Astrocyte (in vitro differentiated cells and primary cell): ENCODE measurements around the gene RUVBL1. TPM values are rescaled to one million over a fixed set of nuclear protein-coding genes. Genes with fewer than 3 reads are reported as not detected.

Experiments used
- DNase-seq: peaks from one replicate; pipeline ENCODE4 v3.0.0-alpha.2; 2010; ENCODE audit warnings: low read depth
- FAIRE-seq: peaks from 2 replicates; lab custom pipeline; 2011; peaks lifted over from hg19 to GRCh38; lab: Jason Lieb, UNC
- H2AFZ ChIP-seq: 2 replicates; pipeline ENCODE4 v1.6.0; 2012; ENCODE audit warnings: low read depth, low read length, inconsistent platforms
- H3K27ac ChIP-seq: 2 replicates; pipeline ENCODE4 v1.5.1; 2011; ENCODE audit warnings: low read depth, low read length, inconsistent platforms
- H3K27me3 ChIP-seq: 2 replicates; pipeline ENCODE4 v1.6.0; 2011; ENCODE audit warnings: low read length, inconsistent platforms; ENCODE audit not compliant: insufficient read depth
- H3K36me3 ChIP-seq: 2 replicates; pipeline ENCODE4 v1.5.1; 2011; ENCODE audit warnings: low read length, inconsistent platforms; ENCODE audit not compliant: insufficient read depth
- H3K4me1 ChIP-seq: 2 replicates; pipeline ENCODE4 v1.5.1; 2011; ENCODE audit warnings: low read length, inconsistent platforms; ENCODE audit not compliant: insufficient read depth
- H3K4me2 ChIP-seq: 2 replicates; pipeline ENCODE4 v1.6.0; 2012; ENCODE audit warnings: low read length, inconsistent platforms
- H3K4me3 ChIP-seq: 2 replicates; pipeline ENCODE4 v1.5.1; 2011; ENCODE audit warnings: low read depth, mild to moderate bottlenecking, low read length, inconsistent platforms; ENCODE audit not compliant: insufficient read depth
- H3K79me2 ChIP-seq: 2 replicates; pipeline ENCODE4 v1.6.0; 2012; ENCODE audit warnings: mild to moderate bottlenecking, low read length, inconsistent platforms; ENCODE audit not compliant: insufficient read depth
- H3K9ac ChIP-seq: 2 replicates; pipeline ENCODE4 v1.6.0; 2012; ENCODE audit warnings: mild to moderate bottlenecking, low read length, inconsistent platforms
- H3K9me3 ChIP-seq: 2 replicates; pipeline ENCODE4 v1.5.1; 2012; ENCODE audit warnings: low read depth, mild to moderate bottlenecking, low read length, inconsistent platforms; ENCODE audit not compliant: insufficient read depth
- H4K20me1 ChIP-seq: 2 replicates; pipeline ENCODE4 v1.6.0; 2012; ENCODE audit warnings: low read length, inconsistent platforms; ENCODE audit not compliant: insufficient read depth
- H3K27ac Mint-ChIP-seq: one replicate; pipeline ENCODE4 v1.8.0; 2021; ENCODE audit warnings: mild to moderate bottlenecking, mixed read lengths; ENCODE audit not compliant: unreplicated experiment
- H3K27me3 Mint-ChIP-seq: one replicate; pipeline ENCODE4 v1.8.0; 2021; ENCODE audit warnings: low read depth, mixed read lengths; ENCODE audit not compliant: unreplicated experiment
- H3K36me3 Mint-ChIP-seq: one replicate; pipeline ENCODE4 v1.8.0; 2021; ENCODE audit warnings: low read depth, mixed read lengths; ENCODE audit not compliant: unreplicated experiment
- H3K4me1 Mint-ChIP-seq: one replicate; pipeline ENCODE4 v1.8.0; 2021; ENCODE audit warnings: low read depth, mixed read lengths; ENCODE audit not compliant: unreplicated experiment
- H3K4me3 Mint-ChIP-seq: one replicate; pipeline ENCODE4 v1.8.0; 2021; ENCODE audit warnings: mild to moderate bottlenecking, moderate library complexity, mixed read lengths; ENCODE audit not compliant: unreplicated experiment
- H3K9me3 Mint-ChIP-seq: one replicate; pipeline ENCODE4 v1.8.0; 2021; ENCODE audit warnings: mild to moderate bottlenecking, mixed read lengths; ENCODE audit not compliant: unreplicated experiment
- EZH2 ChIP-seq: IDR thresholded peaks from 2 replicates; pipeline ENCODE4 v1.6.1; 2012; ENCODE audit warnings: mild to moderate bottlenecking, low read length, inconsistent platforms; ENCODE audit not compliant: insufficient read depth
- total RNA-seq: library from RNA; stranded (reverse); gene quantifications from 2 replicates; pipeline ENCODE4 v1.2.1, GENCODE V29; 2021
- TF ChIP-seq, protein P1 (sequence below): IDR thresholded peaks from 2 replicates; pipeline ENCODE4 v1.5.1; 2011; ENCODE audit warnings: low read depth, mild to moderate bottlenecking, inconsistent platforms, low read length, moderate library complexity; ENCODE audit not compliant: insufficient read depth

RUVBL1 gene
- total RNA-seq, 1 donor from 2014 or later, result 43.0 TPM

DNA sequence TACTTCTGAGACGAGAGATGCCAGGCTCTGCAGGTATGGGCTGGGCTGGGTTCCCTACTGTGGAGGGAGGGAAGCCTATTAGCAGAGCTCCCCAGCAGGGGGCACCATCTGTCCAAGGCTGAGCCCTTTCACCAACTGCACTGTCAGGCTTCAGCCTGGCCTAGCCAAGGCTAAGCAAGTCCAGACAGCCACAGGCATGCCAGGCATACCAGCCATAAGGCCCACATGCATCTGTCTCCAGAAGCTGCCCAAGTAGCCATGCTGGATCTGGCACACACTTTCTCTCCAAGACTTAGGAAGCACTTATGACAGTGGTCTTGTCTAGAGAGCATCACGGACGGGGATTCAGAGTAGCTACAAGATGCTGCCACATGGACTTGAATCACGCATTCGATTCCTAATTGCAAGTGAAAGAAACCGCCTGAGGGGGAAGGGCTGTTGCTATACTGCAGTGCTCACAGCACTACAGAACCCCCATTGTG is 28.3 kb downstream of the RUVBL1 start:
- Mint-ChIP-seq H3K4me1 (peaks cover 12% of the 10 kb centered on the region), H3K36me3 (peaks cover 18% of the 10 kb centered on the region), H3K4me3 (peak overlapping the region; percentile 50), H3K9me3 (no peaks in the 10 kb centered on the region), H3K27ac (peak overlapping the region; percentile 77), H3K27me3 (no peaks in the 10 kb centered on the region)
- FAIRE-seq (peak; percentile 74), DNase-seq (peak; percentile 81)
- Histone ChIP-seq H3K27ac (no peak overlapping the region), H3K4me3 (no peak overlapping the region), H3K79me2 (no peaks in the 10 kb centered on the region), H3K9me3 (no peaks in the 10 kb centered on the region), H3K36me3 (peaks cover 16% of the 10 kb centered on the region), H3K9ac (peak overlapping the region; percentile 24), H2AFZ (no peak overlapping the region), H4K20me1 (peaks cover 32% of the 10 kb centered on the region), H3K4me2 (no peak overlapping the region), H3K4me1 (peaks cover 17% of the 10 kb centered on the region), H3K27me3 (no peaks in the 10 kb centered on the region)
- TF ChIP-seq, protein P1, sequence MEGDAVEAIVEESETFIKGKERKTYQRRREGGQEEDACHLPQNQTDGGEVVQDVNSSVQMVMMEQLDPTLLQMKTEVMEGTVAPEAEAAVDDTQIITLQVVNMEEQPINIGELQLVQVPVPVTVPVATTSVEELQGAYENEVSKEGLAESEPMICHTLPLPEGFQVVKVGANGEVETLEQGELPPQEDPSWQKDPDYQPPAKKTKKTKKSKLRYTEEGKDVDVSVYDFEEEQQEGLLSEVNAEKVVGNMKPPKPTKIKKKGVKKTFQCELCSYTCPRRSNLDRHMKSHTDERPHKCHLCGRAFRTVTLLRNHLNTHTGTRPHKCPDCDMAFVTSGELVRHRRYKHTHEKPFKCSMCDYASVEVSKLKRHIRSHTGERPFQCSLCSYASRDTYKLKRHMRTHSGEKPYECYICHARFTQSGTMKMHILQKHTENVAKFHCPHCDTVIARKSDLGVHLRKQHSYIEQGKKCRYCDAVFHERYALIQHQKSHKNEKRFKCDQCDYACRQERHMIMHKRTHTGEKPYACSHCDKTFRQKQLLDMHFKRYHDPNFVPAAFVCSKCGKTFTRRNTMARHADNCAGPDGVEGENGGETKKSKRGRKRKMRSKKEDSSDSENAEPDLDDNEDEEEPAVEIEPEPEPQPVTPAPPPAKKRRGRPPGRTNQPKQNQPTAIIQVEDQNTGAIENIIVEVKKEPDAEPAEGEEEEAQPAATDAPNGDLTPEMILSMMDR, result peak; percentile 77
- no peak for TF ChIP-seq EZH2

- Mint-ChIP-seq H3K9me3 (no peaks in the 10 kb centered on the region), H3K27me3 (no peaks in the 10 kb centered on the region), H3K4me3 (no peak overlapping the region), H3K4me1 (peaks cover 12% of the 10 kb centered on the region), H3K36me3 (peaks cover 13% of the 10 kb centered on the region), H3K27ac (no peak overlapping the region)
- H4K20me1 ChIP-seq, result peaks cover 32% of the 10 kb centered on the region
- H3K27ac ChIP-seq, result no peak overlapping the region
- peaks cover 11% of the 10 kb centered on the region for H3K36me3 ChIP-seq
- H3K79me2 ChIP-seq, result no peaks in the 10 kb centered on the region
- H3K9ac ChIP-seq, result no peak overlapping the region
- no peak for TF ChIP-seq EZH2
- TF ChIP-seq, protein P1, result no peak
- FAIRE-seq, result no peak
- DNase-seq, result no peak
- H3K4me1 ChIP-seq, result peaks cover 17% of the 10 kb centered on the region
- no peak overlapping the region for H2AFZ ChIP-seq
- H3K4me3 ChIP-seq, result no peak overlapping the region
- H3K4me2 ChIP-seq, result peak overlapping the region; percentile 26
- H3K9me3 ChIP-seq, result no peaks in the 10 kb centered on the region
- no peaks in the 10 kb centered on the region for H3K27me3 ChIP-seq
Measured at GRCh38 chr3:128094295-128095151, 29.1 kb downstream of the RUVBL1 start.

DNA sequence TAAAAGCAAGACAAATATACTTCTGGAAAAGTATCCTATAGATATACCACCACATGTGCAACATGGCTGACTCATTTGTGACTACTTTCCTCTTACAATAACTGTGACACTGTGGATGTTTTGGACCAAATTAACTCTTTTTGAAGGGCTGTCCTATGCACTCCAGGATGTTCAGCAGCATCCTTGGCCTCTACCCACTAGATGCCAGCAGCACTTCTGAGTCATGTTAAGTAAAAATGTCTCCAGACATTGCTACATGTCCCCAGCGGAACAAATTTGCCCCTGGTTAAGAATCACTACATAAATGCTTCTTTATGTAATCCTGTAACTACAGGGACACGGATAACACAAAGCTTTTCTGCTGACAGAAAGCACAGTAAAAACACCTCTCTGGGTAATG is 32.0 kb downstream of the RUVBL1 start:
- Mint-ChIP-seq H3K4me1 (peaks cover 12% of the 10 kb centered on the region), H3K4me3 (no peak overlapping the region), H3K27ac (no peak overlapping the region), H3K9me3 (no peaks in the 10 kb centered on the region), H3K36me3 (peaks cover 13% of the 10 kb centered on the region), H3K27me3 (no peaks in the 10 kb centered on the region)
- H3K79me2 ChIP-seq, result no peaks in the 10 kb centered on the region
- H4K20me1 ChIP-seq, result peaks cover 38% of the 10 kb centered on the region
- H3K4me1 ChIP-seq, result peaks cover 17% of the 10 kb centered on the region
- no peaks in the 10 kb centered on the region for H3K36me3 ChIP-seq
- no peak for TF ChIP-seq EZH2
- TF ChIP-seq, protein P1, result no peak
- DNase-seq, result no peak
- H3K4me3 ChIP-seq, result no peak overlapping the region
- H2AFZ ChIP-seq, result no peak overlapping the region
- no peak overlapping the region for H3K9ac ChIP-seq
- H3K4me2 ChIP-seq, result no peak overlapping the region
- no peaks in the 10 kb centered on the region for H3K9me3 ChIP-seq
- H3K27me3 ChIP-seq, result no peaks in the 10 kb centered on the region
- no peak overlapping the region for H3K27ac ChIP-seq
- FAIRE-seq, result no peak
